ENCODE measurements around the gene KCNMB2.

KCNMB2 gene

GRCh38 chr3:178525251-178525650, 11.0 kb upstream of the KCNMB2 start:
- H3K27ac Mint-ChIP-seq, result peak overlapping the region; percentile 93 to 96 (median 95)
- H3K4me3 Mint-ChIP-seq, result no peak overlapping the region
- no peaks in the 10 kb centered on the region for H3K9me3 Mint-ChIP-seq
- H3K4me1 Mint-ChIP-seq, result peaks cover 30% of the 10 kb centered on the region
- H3K36me3 Mint-ChIP-seq (ENCODE audit: low read depth), result no peaks in the 10 kb centered on the region
- no peaks in the 10 kb centered on the region for H3K27me3 Mint-ChIP-seq (ENCODE audit: low read depth)
- no peak for TF ChIP-seq CTCF (IDR thresholded peaks at IDR 0.05; ENCODE audit: unreplicated experiment in 3 of 3)

- H3K27me3 Mint-ChIP-seq (ENCODE audit: low read depth), result no peaks in the 10 kb centered on the region
- no peaks in the 10 kb centered on the region for H3K9me3 Mint-ChIP-seq
- H3K36me3 Mint-ChIP-seq (ENCODE audit: low read depth), result no peaks in the 10 kb centered on the region
- H3K4me3 Mint-ChIP-seq, result no peak overlapping the region
- H3K27ac Mint-ChIP-seq, result peak overlapping the region; percentile 93 to 96 (median 95)
- TF ChIP-seq CTCF (IDR thresholded peaks at IDR 0.05; ENCODE audit: unreplicated experiment in 3 of 3), result no peak
- H3K4me1 Mint-ChIP-seq, result peaks cover 30% of the 10 kb centered on the region
Observed at GRCh38 chr3:178526291-178526690, 9.9 kb upstream of the KCNMB2 start.

- Mint-ChIP-seq H3K27me3 (ENCODE audit: low read depth) (no peaks in the 10 kb centered on the region), H3K27ac (peak overlapping the region in 2 of 3 experiments; percentile 2 to 52), H3K4me1 (peaks cover 35% of the 10 kb centered on the region), H3K9me3 (peaks cover 2% of the 10 kb centered on the region), H3K4me3 (no peak overlapping the region), H3K36me3 (ENCODE audit: low read depth) (no peaks in the 10 kb centered on the region)
- TF ChIP-seq CTCF (IDR thresholded peaks at IDR 0.05; ENCODE audit: unreplicated experiment in 3 of 3), result no peak
Observed at GRCh38 chr3:178527981-178528380, 8.3 kb upstream of the KCNMB2 start.

- no peak overlapping the region for H3K27ac Mint-ChIP-seq
- no peaks in the 10 kb centered on the region for H3K36me3 Mint-ChIP-seq (ENCODE audit: low read depth)
- peaks cover 2% of the 10 kb centered on the region for H3K9me3 Mint-ChIP-seq
- peaks cover 42% of the 10 kb centered on the region for H3K4me1 Mint-ChIP-seq
- no peaks in the 10 kb centered on the region for H3K27me3 Mint-ChIP-seq (ENCODE audit: low read depth)
- no peak for TF ChIP-seq CTCF (IDR thresholded peaks at IDR 0.05; ENCODE audit: unreplicated experiment in 3 of 3)
- H3K4me3 Mint-ChIP-seq, result no peak overlapping the region
Observed at GRCh38 chr3:178529606-178530225, 6.5 kb upstream of the KCNMB2 start.

GRCh38 chr3:178532476-178532875, 3.8 kb upstream of the KCNMB2 start:
- no peaks in the 10 kb centered on the region for H3K27me3 Mint-ChIP-seq (ENCODE audit: low read depth)
- H3K27ac Mint-ChIP-seq, result peak overlapping the region in 2 of 3 experiments; percentile 13 to 29
- no peaks in the 10 kb centered on the region for H3K36me3 Mint-ChIP-seq (ENCODE audit: low read depth)
- H3K4me3 Mint-ChIP-seq, result no peak overlapping the region
- no peak for TF ChIP-seq CTCF (IDR thresholded peaks at IDR 0.05; ENCODE audit: unreplicated experiment in 3 of 3)
- peaks cover 45% of the 10 kb centered on the region for H3K4me1 Mint-ChIP-seq
- H3K9me3 Mint-ChIP-seq, result peaks cover 2% of the 10 kb centered on the region

- Mint-ChIP-seq H3K36me3 (ENCODE audit: low read depth) (no peaks in the 10 kb centered on the region), H3K27me3 (ENCODE audit: low read depth) (no peaks in the 10 kb centered on the region), H3K9me3 (no peaks in the 10 kb centered on the region), H3K4me1 (peaks cover 38% of the 10 kb centered on the region), H3K4me3 (peak overlapping the region; percentile 81 to 90 (median 88)), H3K27ac (peak overlapping the region; percentile 84 to 91 (median 88))
- TF ChIP-seq CTCF (IDR thresholded peaks at IDR 0.05; ENCODE audit: unreplicated experiment in 3 of 3), result no peak
Observed at GRCh38 chr3:178537122-178537705, 978 bp downstream of the KCNMB2 start.
